GM19467 (cell line): ENCODE results near the gene TMEM178A.
"Not testable (repeated sequence)": the region's sequence is repeated elsewhere in the genome, so short reads cannot be mapped to it uniquely, and the experiment has no call there.

Source experiments
- ATAC-seq: cut with Tn5 transposase; IDR thresholded peaks from one replicate; pipeline ENCODE4 v1.9.1; 2021; ENCODE audit warnings: mild to moderate bottlenecking, moderate library complexity; ENCODE audit not compliant: unreplicated experiment

TMEM178A gene

DNA sequence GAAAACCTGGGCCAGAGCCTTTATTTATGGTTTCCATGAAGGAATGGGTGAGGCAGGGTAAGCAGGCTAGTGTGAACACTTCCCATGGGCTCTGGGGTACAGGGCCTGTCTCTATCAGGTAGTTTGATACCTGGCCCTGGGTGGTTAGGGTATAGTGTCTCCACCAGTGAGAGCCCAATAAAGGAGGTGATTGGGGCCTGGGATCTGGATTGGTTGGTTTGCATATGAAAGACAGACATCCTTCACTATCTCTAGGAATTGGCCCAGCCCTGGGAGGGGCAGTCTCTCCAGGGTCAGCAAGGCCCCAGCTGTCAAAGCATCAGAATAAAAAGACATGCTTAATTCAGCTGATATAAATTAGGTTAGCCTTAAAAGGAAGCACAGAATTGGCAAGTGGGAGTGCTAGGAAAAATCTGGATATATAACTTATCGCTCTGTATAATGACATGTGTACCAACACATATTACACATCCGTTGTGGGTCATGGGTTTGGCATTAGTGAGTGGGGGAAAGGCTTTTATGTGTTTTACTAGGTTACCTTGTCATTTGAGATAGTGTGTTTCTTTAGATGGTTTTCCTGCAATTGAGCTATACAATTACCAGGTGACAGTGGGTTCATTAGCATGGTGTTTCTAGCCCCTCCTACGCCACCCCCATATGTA is 18.5 kb upstream of the TMEM178A start:
- ATAC-seq, result no peak

GRCh38 chr2:39648580-39648979 is 17.1 kb upstream of the TMEM178A start:
- ATAC-seq, result no peak

GRCh38 chr2:39649511-39649910 is 16.2 kb upstream of the TMEM178A start:
- no peak for ATAC-seq

GRCh38 chr2:39650468-39650867 is 15.2 kb upstream of the TMEM178A start:
- no peak for ATAC-seq

- not testable (repeated sequence) for ATAC-seq
Observed at GRCh38 chr2:39656215-39656614, 9.5 kb upstream of the TMEM178A start.

DNA sequence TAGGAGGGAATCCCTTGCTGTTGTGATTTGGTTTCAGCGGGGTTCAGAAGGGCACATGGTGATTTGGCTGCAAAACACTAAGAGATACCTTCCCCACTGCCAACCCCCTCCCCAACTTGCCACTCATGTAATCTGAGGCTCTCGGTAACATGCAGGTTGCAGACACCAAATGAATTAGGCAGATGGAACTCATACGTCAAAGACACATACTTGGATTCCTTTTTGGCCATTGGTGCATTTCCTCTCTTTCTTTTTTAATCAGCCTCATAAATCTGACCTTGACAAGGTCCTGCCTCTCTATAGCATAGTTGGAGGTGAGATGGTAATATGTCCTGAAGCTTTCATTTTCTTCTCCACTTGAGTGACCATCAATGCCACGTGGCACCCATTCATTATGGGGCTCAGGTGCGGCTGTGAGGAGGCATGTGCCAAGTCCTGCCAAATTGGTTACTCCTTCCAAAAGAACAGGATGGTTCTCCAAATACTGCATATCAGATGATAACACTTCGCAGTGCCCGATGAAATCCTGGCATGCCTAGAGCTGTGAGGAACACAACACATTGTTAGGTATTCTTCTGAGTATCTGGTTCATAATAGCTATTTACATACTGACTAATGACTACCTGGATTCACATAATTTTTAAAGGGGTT is 8.3 kb upstream of the TMEM178A start:
- ATAC-seq, result no peak

DNA sequence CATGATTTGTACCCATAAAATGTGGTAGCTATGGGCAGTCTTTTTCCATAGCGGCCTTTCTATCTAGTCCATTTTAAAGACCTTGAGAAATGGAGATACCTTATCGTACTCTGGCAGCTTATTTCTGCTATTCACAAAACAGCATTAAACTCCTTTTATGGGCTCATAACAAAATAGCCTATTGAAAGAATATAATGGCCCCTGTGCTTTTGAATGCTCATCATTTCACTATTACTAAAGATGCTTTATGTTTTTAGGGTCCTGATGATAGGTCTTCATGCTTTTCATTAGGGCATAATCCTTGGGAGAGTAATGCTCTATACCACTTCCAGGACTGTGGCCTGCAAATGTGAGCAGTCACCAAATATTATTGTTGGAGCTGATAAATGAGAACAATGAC is 7.3 kb upstream of the TMEM178A start:
- no peak for ATAC-seq

DNA sequence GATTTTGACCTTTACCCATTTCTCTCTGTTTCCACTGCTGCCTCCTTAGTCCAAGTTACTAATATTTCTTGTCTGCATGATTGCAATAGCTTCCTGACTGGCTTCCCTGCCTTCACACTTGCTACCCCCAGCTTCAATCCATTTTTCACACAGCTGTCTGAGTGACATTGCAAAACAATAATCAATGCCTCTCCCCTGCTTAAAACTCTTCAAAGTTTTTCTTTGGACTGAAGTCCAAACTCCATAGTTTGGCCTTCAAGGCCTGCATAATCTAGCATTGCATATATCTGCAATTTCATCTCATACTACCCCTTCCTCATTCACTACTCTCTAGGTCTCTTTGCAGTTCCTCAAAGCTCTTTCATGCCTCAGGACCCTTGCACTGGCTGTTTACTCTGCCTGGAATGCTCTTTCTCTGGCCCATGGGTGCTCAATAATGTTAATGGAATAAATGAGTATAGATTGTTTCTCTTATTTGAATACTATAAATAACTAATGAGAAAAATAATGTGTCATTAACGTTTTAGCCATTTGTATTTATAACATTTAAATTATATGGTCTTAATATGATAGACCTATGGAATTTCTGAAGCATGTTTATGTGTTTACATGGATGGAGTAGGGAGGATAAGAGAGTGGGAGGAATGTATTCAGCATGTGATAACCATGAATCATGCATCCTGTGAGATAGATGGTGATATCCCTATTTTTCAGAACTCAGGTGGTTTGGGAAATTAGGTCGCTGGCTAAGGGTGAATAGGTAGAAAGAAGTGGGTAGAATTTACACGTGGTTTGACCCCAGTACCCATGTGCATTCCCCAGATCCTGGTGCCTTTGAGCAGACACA is 5.7 kb upstream of the TMEM178A start:
- ATAC-seq, result no peak

DNA sequence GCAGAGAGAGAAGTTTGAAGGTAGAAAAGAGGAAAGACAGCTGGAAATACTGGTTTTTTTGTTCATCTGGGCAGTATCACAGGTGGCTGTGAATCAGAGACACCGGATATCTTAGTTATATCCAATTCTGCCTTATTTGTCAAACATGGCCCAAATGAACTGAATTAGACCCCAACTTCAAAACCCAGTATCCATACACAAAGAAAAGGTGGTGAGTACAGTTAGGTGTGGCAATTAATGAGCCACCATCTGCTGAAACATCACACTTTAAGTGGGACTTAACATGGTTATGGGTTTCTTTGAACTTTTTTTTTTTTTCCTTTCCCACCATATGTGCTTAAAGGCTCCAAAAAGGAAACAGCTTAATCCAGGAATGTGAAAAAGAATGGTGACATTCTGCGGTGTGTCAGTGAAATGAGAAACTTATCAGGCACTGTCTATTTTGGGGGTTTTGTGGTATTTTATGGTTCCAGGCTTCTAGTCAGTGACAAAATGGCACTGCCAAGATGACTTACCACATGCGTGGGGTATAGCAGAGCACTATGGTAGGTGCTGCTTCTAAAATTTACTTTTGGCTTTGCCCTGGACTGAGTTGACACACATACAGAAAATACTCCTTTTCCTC is 5.0 kb upstream of the TMEM178A start:
- no peak for ATAC-seq

DNA sequence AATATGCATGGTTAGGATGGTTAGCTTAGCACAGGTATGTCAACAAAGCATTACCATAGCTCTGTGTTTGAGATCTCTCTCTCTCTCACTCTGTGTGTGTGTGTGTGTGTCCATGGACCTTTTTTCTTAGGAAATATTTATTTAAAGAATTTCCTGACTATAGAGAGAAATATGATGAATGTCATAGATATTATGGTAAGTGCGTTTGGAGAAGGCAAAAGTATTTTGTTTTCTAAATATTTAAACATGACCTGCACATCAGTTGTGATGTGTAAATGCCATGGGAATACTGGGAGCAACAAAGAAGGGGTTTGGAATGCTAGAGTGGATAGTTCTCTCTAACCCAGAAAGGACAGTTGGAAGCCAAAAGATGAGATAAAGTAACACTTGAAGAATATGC is 3.9 kb upstream of the TMEM178A start:
- no peak for ATAC-seq

GRCh38 chr2:39663187-39663930 is 2.4 kb upstream of the TMEM178A start:
- no peak for ATAC-seq

DNA sequence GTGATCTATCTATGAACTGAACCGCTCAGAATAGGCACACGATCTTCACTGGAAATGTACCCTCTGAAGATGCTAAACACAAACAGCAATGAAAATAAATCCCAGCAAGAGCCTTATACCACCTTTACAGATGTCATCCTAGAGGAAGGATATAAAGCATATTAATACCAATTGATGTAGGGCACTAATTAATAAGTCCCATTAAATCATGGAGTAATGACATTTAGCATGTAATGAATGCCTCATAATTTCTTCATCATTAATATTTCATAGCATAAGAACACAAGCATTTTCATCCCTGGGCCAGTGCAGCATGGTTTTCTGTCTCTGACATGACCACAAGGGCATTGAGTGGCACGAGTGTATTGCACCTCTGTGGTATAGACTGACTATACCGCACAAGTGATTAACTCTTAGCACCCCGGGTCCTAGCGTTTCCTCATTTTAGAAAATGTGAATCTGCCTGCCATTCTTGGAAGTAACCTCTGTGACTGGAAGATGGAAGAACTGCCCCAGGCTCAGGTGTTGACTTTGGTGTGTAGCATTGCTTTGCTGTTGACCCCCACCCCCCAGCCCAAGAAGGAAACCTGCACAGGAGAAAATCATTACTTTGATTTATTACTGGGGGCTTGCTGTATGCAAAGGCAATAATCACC is 1.4 kb upstream of the TMEM178A start:
- ATAC-seq, result no peak

DNA sequence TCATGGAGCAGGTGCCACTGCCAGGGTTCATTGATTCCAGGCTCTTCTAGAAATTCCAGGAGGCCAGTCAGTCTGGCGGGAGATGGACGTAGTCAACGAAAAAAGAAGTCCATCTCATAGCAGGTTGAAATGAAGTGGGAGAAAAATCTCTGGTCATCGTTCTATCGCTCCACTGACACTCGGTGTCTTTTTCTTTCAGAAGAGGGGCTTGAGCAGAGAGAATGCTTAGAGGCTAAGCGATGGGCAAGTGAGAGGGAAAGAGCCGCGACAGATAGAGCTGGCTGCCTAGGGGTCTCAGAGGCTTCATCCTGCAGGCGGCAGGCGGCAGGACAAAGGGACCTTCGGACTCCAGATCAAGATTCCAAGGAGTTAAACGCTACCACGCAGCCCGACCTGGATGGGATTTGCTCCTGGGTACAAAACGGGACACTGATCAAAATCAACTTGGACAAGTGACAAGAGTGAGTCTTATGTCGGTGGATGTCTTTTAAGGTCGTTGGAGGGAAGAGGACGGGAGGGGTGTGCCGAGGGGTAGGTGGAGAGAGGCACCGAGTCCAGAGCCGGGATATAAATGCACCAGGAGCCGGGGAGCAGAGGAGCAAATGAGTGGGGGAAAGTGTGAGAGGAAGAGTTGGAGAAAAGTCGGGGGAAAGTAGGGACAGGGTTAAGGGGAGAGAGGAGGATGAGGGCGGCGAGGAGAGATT is 677 bp upstream of the TMEM178A start:
- ATAC-seq, result no peak

DNA sequence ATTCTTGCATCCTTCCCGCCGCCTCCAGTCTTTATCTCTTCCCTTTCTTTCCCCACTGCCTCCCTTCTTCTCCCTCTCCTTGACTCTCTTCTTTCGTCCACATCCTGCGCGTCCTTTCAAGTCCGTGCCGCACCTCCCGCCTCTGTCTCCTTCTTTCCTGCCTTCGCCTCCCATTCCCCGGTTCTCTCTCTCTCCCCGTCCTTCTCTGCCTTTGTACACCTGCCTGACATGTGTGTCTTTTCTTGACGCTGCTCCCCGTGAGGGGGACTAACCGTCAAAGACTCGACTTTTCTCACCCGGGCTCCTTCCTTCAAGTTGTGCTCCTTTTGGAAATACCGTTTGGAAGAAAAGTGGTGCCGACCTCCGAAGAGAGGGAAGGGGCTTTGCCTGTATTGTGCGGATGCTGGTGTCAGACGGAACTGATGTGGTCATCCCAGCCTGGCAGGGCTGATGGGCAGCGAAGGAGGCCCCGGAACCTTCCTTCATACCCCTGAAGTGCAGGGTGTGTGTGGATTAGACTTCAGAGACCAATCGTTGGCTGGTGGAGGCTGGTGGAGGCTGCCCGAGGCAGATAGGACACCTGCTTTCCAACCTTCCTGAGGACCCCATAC is 879 bp downstream of the TMEM178A start:
- no peak for ATAC-seq

GRCh38 chr2:39667104-39667885 is 1.6 kb downstream of the TMEM178A start:
- no peak for ATAC-seq

DNA sequence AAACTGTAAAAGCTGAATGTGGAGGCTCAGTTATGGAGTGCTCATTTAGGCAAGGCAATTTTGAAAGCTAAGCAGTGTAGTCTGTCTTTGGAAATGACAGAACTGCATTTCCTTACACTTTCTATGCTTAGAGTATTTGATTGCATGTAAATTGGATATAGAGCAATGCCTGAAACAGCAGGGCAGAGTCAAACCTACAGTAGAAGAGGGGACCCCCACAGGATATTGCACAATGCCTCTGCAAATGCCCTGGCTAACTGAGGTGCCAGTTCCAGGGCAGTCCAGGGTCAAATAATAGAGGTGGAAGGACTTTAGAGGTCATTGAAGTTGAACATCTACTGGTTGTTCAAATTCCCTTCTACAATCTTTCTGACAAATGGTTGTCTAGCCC is 2.2 kb downstream of the TMEM178A start:
- no peak for ATAC-seq

- ATAC-seq, result no peak
Observed at GRCh38 chr2:39668576-39669080, 2.9 kb downstream of the TMEM178A start.

- ATAC-seq, result no peak
Observed at GRCh38 chr2:39671604-39672003, 5.9 kb downstream of the TMEM178A start.
